ENCODE measurements around the gene GRM5. TPM values are rescaled to one million over a fixed set of nuclear protein-coding genes. Genes with fewer than 3 reads are reported as not detected.

GRM5 gene
- total and polyA plus RNA-seq, 4 donors, result not detected

DNA sequence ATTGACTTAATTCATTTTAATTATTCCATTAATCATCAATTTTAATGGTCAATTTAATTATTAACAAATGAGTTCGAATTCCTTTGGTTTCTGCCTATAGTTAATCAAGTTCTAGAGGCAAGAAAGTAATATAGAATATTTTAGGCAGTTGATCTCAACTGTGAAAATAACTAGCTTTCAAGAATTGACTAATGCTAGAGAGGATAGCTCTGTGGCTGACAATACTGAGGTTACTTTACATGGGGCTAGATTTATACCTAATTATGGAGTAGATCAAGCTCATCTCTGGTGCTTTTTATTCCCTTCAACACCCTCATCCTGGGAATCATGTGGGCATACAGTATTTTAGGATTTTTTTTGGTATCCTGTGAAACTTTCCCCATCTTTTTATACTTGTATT, 259.4 kb downstream of the GRM5 start:
- 65% methylated on average over 1 of the region's 1 CpG for WGBS
- Histone ChIP-seq H3K9ac (ENCODE audit: low read depth in 1 of 2, low read length in 2 of 2) (no peak overlapping the region), H3K9me3 (ENCODE audit: control insufficient read depth in 4 of 4, low read length in 3 of 4) (no peaks in the 10 kb centered on the region), H3K4me3 (ENCODE audit: low read depth in 1 of 3, low read length in 3 of 3) (no peak overlapping the region), H3K27ac (ENCODE audit: low read depth in 1 of 2, low read length in 2 of 2) (no peak overlapping the region), H3K4me1 (ENCODE audit: control insufficient read depth in 4 of 4, insufficient read depth in 4 of 4, low read length in 3 of 4) (peaks cover 0 to 6% (median 4%) of the 10 kb centered on the region in 4 donors), H3K36me3 (ENCODE audit: control insufficient read depth in 4 of 4, insufficient read depth in 3 of 4, low read depth in 1 of 4, low read length in 3 of 4) (no peaks in the 10 kb centered on the region), H3K27me3 (ENCODE audit: control insufficient read depth in 4 of 4, insufficient read depth in 4 of 4, low read length in 3 of 4) (no peaks in the 10 kb centered on the region)
- DNase-seq (ENCODE audit: low spot score), result no peak
- TF ChIP-seq FOXA1 (IDR thresholded peaks at IDR 0.05) (no peak), TAF1 (conservative IDR thresholded peaks at IDR 0.05) (no peak), HNF4A (conservative IDR thresholded peaks at IDR 0.05) (no peak), GABPA (IDR thresholded peaks at IDR 0.05 in 1 of 2, conservative IDR thresholded peaks at IDR 0.05 in 1 of 2) (no peak)
- TF ChIP-seq, protein P1, sequence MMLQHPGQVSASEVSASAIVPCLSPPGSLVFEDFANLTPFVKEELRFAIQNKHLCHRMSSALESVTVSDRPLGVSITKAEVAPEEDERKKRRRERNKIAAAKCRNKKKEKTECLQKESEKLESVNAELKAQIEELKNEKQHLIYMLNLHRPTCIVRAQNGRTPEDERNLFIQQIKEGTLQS (IDR thresholded peaks at IDR 0.05), result no peak
- TF ChIP-seq, protein P2, sequence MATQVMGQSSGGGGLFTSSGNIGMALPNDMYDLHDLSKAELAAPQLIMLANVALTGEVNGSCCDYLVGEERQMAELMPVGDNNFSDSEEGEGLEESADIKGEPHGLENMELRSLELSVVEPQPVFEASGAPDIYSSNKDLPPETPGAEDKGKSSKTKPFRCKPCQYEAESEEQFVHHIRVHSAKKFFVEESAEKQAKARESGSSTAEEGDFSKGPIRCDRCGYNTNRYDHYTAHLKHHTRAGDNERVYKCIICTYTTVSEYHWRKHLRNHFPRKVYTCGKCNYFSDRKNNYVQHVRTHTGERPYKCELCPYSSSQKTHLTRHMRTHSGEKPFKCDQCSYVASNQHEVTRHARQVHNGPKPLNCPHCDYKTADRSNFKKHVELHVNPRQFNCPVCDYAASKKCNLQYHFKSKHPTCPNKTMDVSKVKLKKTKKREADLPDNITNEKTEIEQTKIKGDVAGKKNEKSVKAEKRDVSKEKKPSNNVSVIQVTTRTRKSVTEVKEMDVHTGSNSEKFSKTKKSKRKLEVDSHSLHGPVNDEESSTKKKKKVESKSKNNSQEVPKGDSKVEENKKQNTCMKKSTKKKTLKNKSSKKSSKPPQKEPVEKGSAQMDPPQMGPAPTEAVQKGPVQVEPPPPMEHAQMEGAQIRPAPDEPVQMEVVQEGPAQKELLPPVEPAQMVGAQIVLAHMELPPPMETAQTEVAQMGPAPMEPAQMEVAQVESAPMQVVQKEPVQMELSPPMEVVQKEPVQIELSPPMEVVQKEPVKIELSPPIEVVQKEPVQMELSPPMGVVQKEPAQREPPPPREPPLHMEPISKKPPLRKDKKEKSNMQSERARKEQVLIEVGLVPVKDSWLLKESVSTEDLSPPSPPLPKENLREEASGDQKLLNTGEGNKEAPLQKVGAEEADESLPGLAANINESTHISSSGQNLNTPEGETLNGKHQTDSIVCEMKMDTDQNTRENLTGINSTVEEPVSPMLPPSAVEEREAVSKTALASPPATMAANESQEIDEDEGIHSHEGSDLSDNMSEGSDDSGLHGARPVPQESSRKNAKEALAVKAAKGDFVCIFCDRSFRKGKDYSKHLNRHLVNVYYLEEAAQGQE (IDR thresholded peaks at IDR 0.05), result no peak

DNA sequence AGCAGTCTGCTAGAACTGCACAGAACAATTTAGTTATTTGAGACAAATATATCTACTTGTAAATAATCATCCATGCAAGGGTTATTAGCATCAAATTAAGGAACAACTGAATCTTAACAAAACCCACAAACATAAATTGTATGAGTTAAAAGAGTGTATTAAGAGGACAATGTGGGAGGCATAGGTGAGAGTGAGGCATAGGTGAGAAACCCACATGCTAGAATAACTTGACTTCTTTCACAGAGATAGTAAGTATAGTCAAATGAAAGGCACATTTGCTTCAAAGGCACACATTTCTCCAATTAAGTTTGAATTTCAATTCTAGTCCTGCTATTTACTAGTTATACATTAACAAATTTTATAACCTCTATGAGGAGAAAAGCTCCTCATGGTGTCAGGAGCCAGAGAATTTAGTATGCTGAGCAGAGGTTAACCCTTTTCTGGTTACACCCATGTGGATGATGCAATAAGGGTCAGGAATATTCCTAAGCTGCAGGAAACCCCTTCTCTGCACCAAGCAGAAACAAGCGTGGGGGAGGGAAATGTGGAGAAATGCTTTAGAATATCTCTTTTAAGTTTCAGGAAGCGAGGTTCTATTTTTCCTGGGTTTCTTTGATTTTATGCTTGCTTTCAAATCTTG, 264.2 kb downstream of the GRM5 start:
- TF ChIP-seq, protein P1 (IDR thresholded peaks at IDR 0.05), result peak; percentile 78
- TF ChIP-seq HNF4A (conservative IDR thresholded peaks at IDR 0.05) (peak in 1 of 2 donors; percentile 28), FOXA1 (IDR thresholded peaks at IDR 0.05) (no peak), RXRA (IDR thresholded peaks at IDR 0.05) (peak in 1 of 2 donors; percentile 31), TAF1 (conservative IDR thresholded peaks at IDR 0.05) (no peak)
- Histone ChIP-seq H3K36me3 (ENCODE audit: control insufficient read depth in 4 of 4, insufficient read depth in 3 of 4, low read depth in 1 of 4, low read length in 3 of 4) (no peaks in the 10 kb centered on the region), H3K27me3 (ENCODE audit: control insufficient read depth in 4 of 4, insufficient read depth in 4 of 4, low read length in 3 of 4) (no peaks in the 10 kb centered on the region), H3K9me3 (ENCODE audit: control insufficient read depth in 4 of 4, low read length in 3 of 4) (no peaks in the 10 kb centered on the region), H3K4me1 (ENCODE audit: control insufficient read depth in 4 of 4, insufficient read depth in 4 of 4, low read length in 3 of 4) (peaks cover 0 to 16% (median 5%) of the 10 kb centered on the region in 4 donors), H3K9ac (ENCODE audit: low read depth in 1 of 2, low read length in 2 of 2) (no peak overlapping the region), H3K4me3 (ENCODE audit: low read depth in 1 of 3, low read length in 3 of 3) (no peak overlapping the region), H3K27ac (ENCODE audit: low read depth in 1 of 2, low read length in 2 of 2) (no peak overlapping the region)
- 66% methylated on average over 2 of the region's 2 CpGs for WGBS
- DNase-seq (ENCODE audit: low spot score), result no peak

DNA sequence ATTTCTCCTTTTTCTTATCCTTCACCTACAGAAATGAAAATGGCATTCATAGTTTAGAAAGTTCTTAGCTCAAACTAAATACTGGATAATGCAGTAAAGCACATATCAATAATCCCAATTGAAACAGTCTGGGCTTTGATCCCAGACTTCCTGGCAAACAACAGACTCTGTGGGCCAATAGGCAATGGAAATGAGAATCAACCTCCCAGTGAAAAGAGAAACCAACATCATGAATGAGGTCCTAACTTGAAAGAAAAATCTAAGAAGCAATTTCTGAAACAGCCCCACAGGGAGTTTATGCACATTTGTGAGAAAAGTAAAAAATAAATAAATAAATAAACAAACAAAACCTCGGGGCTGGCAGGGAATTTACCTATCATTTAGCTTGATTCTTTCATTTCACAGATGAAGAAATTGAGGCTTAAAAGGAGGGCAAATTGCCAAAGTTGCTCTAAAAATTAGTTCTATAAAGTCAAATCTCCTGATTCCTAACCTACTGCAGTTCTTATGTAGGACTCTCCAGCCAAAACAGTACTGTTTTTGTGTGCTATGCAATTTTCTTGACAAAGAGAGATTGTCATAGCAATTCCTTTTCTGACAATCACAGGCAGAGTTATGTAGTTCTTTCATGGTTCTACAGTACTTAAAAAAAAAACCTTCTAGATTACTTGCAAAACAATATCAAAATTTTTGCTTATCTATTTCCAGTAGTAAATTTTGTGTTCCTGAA, 265.8 kb downstream of the GRM5 start:
- Histone ChIP-seq H3K27me3 (ENCODE audit: control insufficient read depth in 4 of 4, insufficient read depth in 4 of 4, low read length in 3 of 4) (no peaks in the 10 kb centered on the region), H3K9me3 (ENCODE audit: control insufficient read depth in 4 of 4, low read length in 3 of 4) (no peaks in the 10 kb centered on the region), H3K4me1 (ENCODE audit: control insufficient read depth in 4 of 4, insufficient read depth in 4 of 4, low read length in 3 of 4) (peaks cover 0 to 16% (median 5%) of the 10 kb centered on the region in 4 donors), H3K36me3 (ENCODE audit: control insufficient read depth in 4 of 4, insufficient read depth in 3 of 4, low read depth in 1 of 4, low read length in 3 of 4) (no peaks in the 10 kb centered on the region), H3K4me3 (ENCODE audit: low read depth in 1 of 3, low read length in 3 of 3) (no peak overlapping the region), H3K9ac (ENCODE audit: low read depth in 1 of 2, low read length in 2 of 2) (no peak overlapping the region), H3K27ac (ENCODE audit: low read depth in 1 of 2, low read length in 2 of 2) (no peak overlapping the region)
- WGBS, result 25% methylated on average over 1 of the region's 1 CpG
- DNase-seq (ENCODE audit: low spot score), result no peak
- TF ChIP-seq RAD21 (IDR thresholded peaks at IDR 0.05) (peak in 1 of 2 donors; percentile 8), RXRA (IDR thresholded peaks at IDR 0.05) (peak; percentile 6 to 19), SP1 (IDR thresholded peaks at IDR 0.05) (peak; percentile 23), HNF4A (conservative IDR thresholded peaks at IDR 0.05) (peak; percentile 35 to 44), FOXA1 (IDR thresholded peaks at IDR 0.05) (no peak)
